GM23248 (cell line): ENCODE data around the gene IL36B.

Source experiments
- EZH2 ChIP-seq: fragments of 200-600 bp; sonication (generic); IDR thresholded peaks from 2 replicates; pipeline ENCODE4 v1.6.1; 2018; ENCODE audit warnings: antibody characterized with exemption, mild to moderate bottlenecking; ENCODE audit not compliant: insufficient read depth, poor library complexity, severe bottlenecking
- EZH2phosphoT487 ChIP-seq: fragments of 200-600 bp; sonication (generic); IDR thresholded peaks from 2 replicates; pipeline ENCODE4 v1.6.1; 2018; ENCODE audit warnings: antibody characterized with exemption, moderate library complexity, mild to moderate bottlenecking, low read depth; ENCODE audit not compliant: insufficient read depth

DNA sequence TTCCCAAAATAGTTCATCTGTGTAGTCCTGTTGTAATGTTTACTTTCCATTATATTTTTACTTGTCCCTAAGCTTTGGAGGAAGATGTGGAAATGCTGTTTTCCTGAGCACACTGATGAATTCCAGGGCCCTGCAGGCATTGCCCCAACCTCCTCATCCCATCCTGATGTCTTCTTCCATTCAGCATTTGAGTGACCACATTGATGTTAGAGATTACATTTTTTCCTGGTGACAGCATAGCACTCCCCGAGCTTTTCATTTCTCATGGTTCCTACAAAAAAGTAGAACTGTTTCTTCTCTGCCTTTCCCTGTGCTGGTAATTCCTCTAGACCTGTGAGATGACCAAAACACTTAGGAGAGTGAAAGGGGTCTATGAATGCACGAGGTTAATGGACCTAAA, 42.6 kb downstream of the IL36B start:
- no peak for TF ChIP-seq EZH2
- TF ChIP-seq EZH2phosphoT487 = no peak
